LNCAP (cell line): Measurements from ENCODE around the gene LAMA3.

ENCODE experiments used
- CTCF ChIP-seq: fragments of 450-650 bp; IDR thresholded peaks from 2 replicates; pipeline ENCODE4 v1.5.1; 2017; ENCODE audit warnings: mild to moderate bottlenecking

The LAMA3 gene

GRCh38 chr18:23888881-23889280 lies 199.6 kb downstream of the LAMA3 start:
- no peak for TF ChIP-seq CTCF

GRCh38 chr18:23889907-23890306 lies 200.7 kb downstream of the LAMA3 start:
- TF ChIP-seq CTCF, result no peak

- no peak for TF ChIP-seq CTCF
Observed at GRCh38 chr18:23890589-23890988, 201.3 kb downstream of the LAMA3 start.

GRCh38 chr18:23893653-23894052 lies 204.4 kb downstream of the LAMA3 start:
- no peak for TF ChIP-seq CTCF

- no peak for TF ChIP-seq CTCF
Observed at GRCh38 chr18:23894661-23895175, 205.5 kb downstream of the LAMA3 start.

- no peak for TF ChIP-seq CTCF
Observed at GRCh38 chr18:23897291-23897690, 208.0 kb downstream of the LAMA3 start.

- no peak for TF ChIP-seq CTCF
Observed at GRCh38 chr18:23897733-23898132, 208.5 kb downstream of the LAMA3 start.

GRCh38 chr18:23900994-23901393 lies 211.7 kb downstream of the LAMA3 start:
- TF ChIP-seq CTCF, result no peak
